ENCODE measurements around the gene CNTF. TPM values are rescaled to one million over a fixed set of nuclear protein-coding genes. Genes with fewer than 3 reads are reported as not detected.

CNTF gene, protein sequence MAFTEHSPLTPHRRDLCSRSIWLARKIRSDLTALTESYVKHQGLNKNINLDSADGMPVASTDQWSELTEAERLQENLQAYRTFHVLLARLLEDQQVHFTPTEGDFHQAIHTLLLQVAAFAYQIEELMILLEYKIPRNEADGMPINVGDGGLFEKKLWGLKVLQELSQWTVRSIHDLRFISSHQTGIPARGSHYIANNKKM
- total RNA-seq: 0.23 and 0.92 TPM in 2 replicates

DNA sequence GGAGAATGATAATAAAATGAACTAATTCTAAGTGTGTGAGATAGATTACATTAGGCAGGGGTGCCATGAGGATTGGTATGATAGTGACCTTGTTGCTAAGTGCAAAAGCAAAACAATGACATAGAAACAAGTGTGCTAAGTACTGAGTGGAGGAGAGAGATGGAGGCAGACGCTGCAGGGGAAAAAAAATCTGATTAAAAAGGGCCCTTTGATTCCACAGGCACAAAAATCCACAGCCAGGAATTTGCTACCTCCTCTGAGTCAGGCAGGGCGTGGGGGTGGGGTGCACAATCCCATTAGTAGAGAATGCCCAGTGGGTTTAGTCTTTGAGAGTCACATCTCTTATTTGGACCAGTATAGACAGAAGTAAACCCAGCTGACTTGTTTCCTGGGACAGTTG, at the start of gene CNTF:
Gene CNTF, plus strand, starts transcription at position 322 of the 400 bp plus-strand sequence. CDS start 88 bp downstream, outside the sequence.

DNA sequence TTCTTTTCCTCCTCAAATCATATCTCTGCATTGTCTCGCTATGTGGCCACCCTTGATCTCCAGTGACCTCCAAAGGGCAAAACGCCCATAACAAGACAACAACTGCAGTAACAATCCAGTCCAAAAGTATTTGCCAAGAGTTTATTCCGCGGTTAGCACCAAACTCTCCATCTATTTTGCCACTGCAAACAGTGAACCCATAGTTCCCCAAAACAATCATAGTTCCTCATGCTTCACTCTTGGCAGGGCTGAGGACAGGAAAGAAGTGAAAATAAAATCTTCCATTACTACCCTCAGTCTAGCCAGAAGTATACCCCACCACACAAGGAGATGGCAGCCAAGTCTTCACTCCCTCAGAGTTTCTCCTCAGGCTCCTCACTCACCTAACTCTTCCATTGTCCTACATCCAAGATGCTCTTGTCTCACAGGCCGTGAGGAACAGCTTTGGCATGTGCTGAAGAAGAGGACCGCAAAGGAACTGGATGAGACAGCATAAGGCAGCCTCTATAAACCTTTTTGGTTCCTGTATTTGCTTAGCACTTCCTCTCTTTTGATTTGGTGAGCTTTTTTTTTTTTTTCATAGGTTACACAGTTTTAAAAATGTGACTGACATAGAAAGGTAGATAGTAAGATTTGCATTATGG, 47.0 kb upstream of the CNTF start, which contains the start of gene LPXN:
Gene LPXN, minus strand, starts transcription at position 480 of the 644 bp plus-strand sequence. Its CDS starts 84 bp downstream, at position 396.

DNA sequence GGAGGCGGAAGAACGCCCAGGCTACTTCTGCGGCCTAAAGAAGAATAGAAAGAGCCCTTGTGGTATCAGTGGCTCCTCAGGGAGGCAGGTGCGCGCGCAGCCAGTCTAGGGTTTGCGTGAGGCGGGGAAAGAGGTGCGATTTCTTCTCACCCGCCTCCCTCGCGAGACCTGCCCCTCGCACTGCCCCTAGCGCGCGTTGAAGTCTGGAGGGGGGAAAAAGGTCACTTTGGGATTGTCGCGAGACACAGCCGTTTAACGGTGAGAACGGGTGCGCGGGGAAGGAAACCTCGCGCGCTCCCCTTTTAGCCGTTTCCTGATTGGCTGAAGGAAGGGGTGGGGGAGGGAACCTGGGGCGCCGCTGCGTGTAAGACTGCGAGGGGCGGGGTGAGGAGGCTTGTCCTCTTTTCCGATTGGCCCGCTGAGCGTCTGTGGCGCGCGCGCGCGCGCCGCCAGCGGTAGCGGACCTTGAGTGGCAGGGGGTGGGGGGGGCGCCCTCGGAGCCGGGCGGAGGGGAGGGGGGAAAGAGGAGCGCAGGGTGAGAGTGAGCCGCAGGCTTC, 43.8 kb upstream of the CNTF start, which contains the start of gene ZFP91:
Gene ZFP91, plus strand, starts transcription at position 429 of the 557 bp plus-strand sequence. CDS start 219 bp downstream, outside the sequence.

Other genes with a start within 250 kb of the CNTF start
- gene OR5B3, start 215.8 kb upstream of the CNTF start, total RNA-seq: not detected in 2 replicates
- gene OR5B2, start 194.5 kb upstream of the CNTF start, total RNA-seq: not detected in 2 replicates
- not detected in 2 replicates for gene OR5B12, start 180.4 kb upstream of the CNTF start, total RNA-seq
- gene OR5B21, start 114.6 kb upstream of the CNTF start, total RNA-seq: not detected in 2 replicates
- 9.5 and 11.8 TPM in 2 replicates for gene LPXN, start 46.8 kb upstream of the CNTF start, total RNA-seq
- 30.9 and 38.4 TPM in 2 replicates for gene ZFP91, start 43.6 kb upstream of the CNTF start, total RNA-seq
- gene GLYAT, start 109.3 kb downstream of the CNTF start, total RNA-seq: not detected in 2 replicates
- gene GLYATL2, start 222.0 kb downstream of the CNTF start, total RNA-seq: not detected in 2 replicates

All from airway epithelial cell (primary cell).